Stomach smooth muscle (tissue), 2 donors: ENCODE data around the gene ICAM4.

Source experiments
- H3K27ac ChIP-seq: one replicate; pipeline ENCODE4 v1.7.0; 2013; ENCODE audit warnings: mild to moderate bottlenecking, low read length, inconsistent platforms
- H3K27me3 ChIP-seq, 2 donors: one replicate each; pipeline ENCODE4 v1.7.0; 2013; ENCODE audit warnings: low read length in 2 of 2; ENCODE audit not compliant: insufficient read depth in 2 of 2, control insufficient read depth in 1 of 2
- H3K36me3 ChIP-seq, 2 donors: one replicate each; pipeline ENCODE4 v1.7.0; 2013; ENCODE audit warnings: low read length in 2 of 2; ENCODE audit not compliant: control insufficient read depth in 2 of 2, insufficient read depth in 2 of 2
- H3K4me1 ChIP-seq: one replicate; pipeline ENCODE4 v1.7.0; 2013; ENCODE audit warnings: low read length; ENCODE audit not compliant: control insufficient read depth, insufficient read depth
- H3K4me3 ChIP-seq, 2 donors: one replicate each; pipeline ENCODE4 v1.7.0; 2013; ENCODE audit warnings: low read length in 2 of 2
- H3K9ac ChIP-seq, 2 donors: one replicate each; pipeline ENCODE4 v1.7.0; 2013; ENCODE audit warnings: low read length in 2 of 2, mild to moderate bottlenecking in 1 of 2
- H3K9me3 ChIP-seq, 2 donors: one replicate each; pipeline ENCODE4 v1.7.0; 2013; ENCODE audit warnings: low read length in 2 of 2; ENCODE audit not compliant: control insufficient read depth in 2 of 2
- donor health status: healthy.
- donor health status: Pancreatic carcinoma.

The ICAM4 gene

DNA sequence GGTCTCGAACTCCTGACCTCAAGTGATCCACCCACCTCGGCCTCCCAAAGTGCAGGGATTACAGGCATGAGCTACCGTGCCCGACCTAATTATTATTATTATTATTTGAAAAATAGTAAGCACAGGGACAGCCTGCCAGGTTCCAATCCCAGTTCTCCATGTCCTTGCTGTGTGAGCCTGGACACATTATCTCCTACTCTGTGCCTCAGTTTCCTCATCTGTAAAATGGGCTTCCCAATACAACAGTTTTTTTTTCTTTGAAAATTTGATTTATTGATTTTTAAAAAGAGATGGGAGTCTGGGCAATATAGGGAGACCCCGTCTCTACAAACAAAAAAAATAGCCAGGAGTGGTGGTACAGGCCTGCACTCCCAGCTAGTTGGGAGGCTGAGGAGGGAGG lies 19.6 kb downstream of the ICAM4 start:
- Histone ChIP-seq H3K27me3 (peaks cover 0 to 3% of the 10 kb centered on the region in 2 donors), H3K4me1 (peaks cover 2% of the 10 kb centered on the region), H3K36me3 (peaks cover 3 to 4% of the 10 kb centered on the region in 2 donors), H3K9me3 (no peaks in the 10 kb centered on the region), H3K9ac (no peak overlapping the region), H3K27ac (no peak overlapping the region), H3K4me3 (no peak overlapping the region)

DNA sequence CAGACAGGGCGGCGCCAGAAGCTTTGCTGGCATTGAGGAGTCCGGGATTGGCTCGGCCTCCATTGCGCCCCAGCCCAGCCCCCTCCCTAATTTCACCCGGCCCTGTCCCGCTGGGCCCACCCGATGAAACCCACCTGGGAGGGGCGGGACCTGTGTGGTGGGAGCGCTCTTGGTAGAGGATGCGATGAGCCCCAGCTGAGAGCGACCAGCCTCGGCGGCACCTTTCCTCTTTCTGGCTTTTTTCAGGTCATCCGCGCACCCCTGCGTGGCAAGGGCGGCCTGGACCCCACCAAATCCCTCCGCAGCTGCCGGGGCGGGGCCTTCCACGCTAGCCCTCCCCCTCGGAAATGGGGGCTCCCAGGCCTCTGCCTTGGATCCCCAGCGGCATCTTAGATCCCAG lies 22.7 kb downstream of the ICAM4 start, which contains the start of gene ZGLP1:
TSS of gene ZGLP1 (minus strand) at position 393 of the 400 bp plus-strand sequence.
- H3K9ac ChIP-seq = no peak within 1 kb of the TSS
- H3K36me3 ChIP-seq = peaks cover 3 to 6% of the 10 kb centered on the region in 2 donors
- no peak within 1 kb of the TSS for H3K27ac ChIP-seq
- H3K4me1 ChIP-seq = peaks cover 2% of the 10 kb centered on the region
- no peak within 1 kb of the TSS for H3K4me3 ChIP-seq
- H3K9me3 ChIP-seq = no peaks in the 10 kb centered on the region
- no peaks in the 10 kb centered on the region for H3K27me3 ChIP-seq

DNA sequence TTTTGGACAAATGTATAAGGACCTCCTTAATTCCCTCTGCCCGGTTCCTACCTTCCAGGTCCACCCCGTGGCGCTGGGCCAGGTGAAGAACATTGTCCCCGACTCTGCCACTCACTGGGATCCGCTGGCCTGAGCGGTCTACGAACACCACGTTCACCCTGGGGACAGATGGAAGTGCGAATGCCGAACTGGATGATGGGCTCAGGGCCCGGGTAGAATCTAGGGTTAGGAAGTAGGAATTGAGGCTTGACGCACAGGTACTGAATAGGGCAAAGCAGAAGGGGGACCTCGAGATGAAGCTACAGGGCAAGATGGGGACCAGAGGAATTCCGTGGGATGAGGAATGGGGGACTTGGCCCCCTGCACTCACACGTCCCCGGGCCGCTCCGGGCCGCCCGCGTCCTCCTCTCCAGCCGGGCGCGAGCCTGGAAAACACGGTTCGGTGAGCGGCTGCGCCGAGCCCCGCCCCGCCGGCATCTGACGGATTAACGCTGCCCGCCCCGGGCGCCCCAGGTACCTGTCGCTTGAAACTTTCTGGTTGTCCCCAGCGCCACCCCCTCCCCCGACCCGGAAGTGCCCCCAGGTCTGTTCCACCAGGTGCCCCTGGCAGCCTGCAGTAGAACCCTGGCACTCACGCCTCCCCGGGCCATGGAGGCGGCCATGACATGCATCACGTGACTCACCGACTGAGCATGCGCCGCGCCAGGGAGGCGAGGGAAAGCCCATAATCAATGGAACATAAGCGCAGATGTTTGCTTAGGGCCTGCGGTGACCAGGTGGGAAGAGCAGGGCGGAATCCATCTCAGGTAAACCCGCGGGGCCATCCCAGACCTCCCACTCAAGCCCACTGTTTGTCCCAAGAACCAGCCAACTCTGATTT lies 28.8 kb downstream of the ICAM4 start, which contains the start of gene FDX2:
TSS of gene FDX2 (minus strand) at position 681 of the 880 bp plus-strand sequence. CDS start at position 662, 19 bp downstream.
- Histone ChIP-seq H3K9ac (peak within 1 kb of the TSS; percentile 79), H3K9me3 (no peaks in the 10 kb centered on the region), H3K4me1 (peaks cover 12% of the 10 kb centered on the region), H3K36me3 (peaks cover 16 to 26% of the 10 kb centered on the region in 2 donors), H3K4me3 (peak within 1 kb of the TSS; percentile 85 to 91), H3K27me3 (no peaks in the 10 kb centered on the region), H3K27ac (no peak within 1 kb of the TSS)

GRCh38 chr19:10316229-10317044 lies 29.7 kb downstream of the ICAM4 start:
- no peaks in the 10 kb centered on the region for H3K27me3 ChIP-seq
- H3K27ac ChIP-seq = no peak overlapping the region
- peak overlapping the region in 1 of 2 donors; percentile 79 for H3K9ac ChIP-seq
- peaks cover 12% of the 10 kb centered on the region for H3K4me1 ChIP-seq
- no peaks in the 10 kb centered on the region for H3K9me3 ChIP-seq
- H3K4me3 ChIP-seq = peak overlapping the region; percentile 85 to 91
- peaks cover 16 to 31% of the 10 kb centered on the region in 2 donors for H3K36me3 ChIP-seq

- Histone ChIP-seq H3K27me3 (no peaks in the 10 kb centered on the region), H3K4me3 (no peak overlapping the region), H3K27ac (no peak overlapping the region), H3K9ac (no peak overlapping the region), H3K9me3 (no peaks in the 10 kb centered on the region), H3K36me3 (peaks cover 23 to 38% of the 10 kb centered on the region in 2 donors), H3K4me1 (peaks cover 12% of the 10 kb centered on the region)
Observed at GRCh38 chr19:10317045-10317856, 30.5 kb downstream of the ICAM4 start.

- Histone ChIP-seq H3K4me3 (no peak overlapping the region), H3K27ac (no peak overlapping the region), H3K9me3 (no peaks in the 10 kb centered on the region), H3K9ac (no peak overlapping the region), H3K4me1 (peaks cover 12% of the 10 kb centered on the region), H3K27me3 (no peaks in the 10 kb centered on the region), H3K36me3 (peaks cover 24 to 43% of the 10 kb centered on the region in 2 donors)
Observed at GRCh38 chr19:10317857-10318462, 31.2 kb downstream of the ICAM4 start.

- no peaks in the 10 kb centered on the region for H3K27me3 ChIP-seq
- peaks cover 27 to 45% of the 10 kb centered on the region in 2 donors for H3K36me3 ChIP-seq
Observed at GRCh38 chr19:10318807-10319682, 32.3 kb downstream of the ICAM4 start.

DNA sequence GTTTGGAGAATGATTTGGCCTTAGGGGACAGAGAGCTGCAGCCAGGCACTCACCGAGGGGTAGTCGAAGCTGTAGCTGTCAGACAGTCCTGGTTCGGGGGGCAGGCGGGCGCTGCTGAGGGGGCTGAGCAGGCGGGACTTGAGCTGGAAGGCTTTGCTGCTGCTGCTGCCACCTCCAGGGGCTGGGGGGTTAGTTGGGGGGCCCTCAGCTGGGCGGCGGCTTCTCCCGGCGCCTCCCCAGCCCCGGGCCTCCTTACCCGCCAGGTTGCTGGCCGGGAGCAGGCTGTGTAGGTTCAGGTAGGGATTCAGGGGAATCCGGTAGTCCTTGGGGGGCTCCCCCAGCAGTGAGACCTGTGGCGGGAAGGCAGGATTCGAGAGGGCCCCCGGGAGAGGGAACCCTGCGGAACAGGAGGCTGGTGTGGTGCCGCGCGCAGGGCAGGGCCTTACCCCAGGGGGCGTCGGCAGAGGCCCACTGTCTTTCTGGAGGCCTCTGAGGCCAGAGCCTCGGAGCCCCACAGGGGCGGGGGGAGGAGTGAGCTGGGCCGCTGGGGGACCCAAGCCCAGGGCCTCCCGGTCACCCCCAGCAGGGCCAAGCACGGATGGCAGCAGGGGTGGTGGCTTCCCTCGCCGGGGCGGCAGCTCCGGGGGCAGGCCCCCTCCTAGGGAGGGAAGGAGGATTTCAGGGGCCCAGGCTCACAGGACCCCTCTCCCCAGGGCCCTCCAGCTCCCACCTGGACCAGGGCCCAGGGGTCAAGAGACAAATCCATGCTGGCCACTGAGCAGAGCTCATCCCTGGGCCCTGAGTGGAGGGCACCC lies 34.1 kb downstream of the ICAM4 start:
- Histone ChIP-seq H3K9me3 (no peaks in the 10 kb centered on the region), H3K27me3 (no peaks in the 10 kb centered on the region), H3K36me3 (peaks cover 34 to 48% of the 10 kb centered on the region in 2 donors), H3K4me1 (peaks cover 6% of the 10 kb centered on the region), H3K9ac (no peak overlapping the region), H3K4me3 (no peak overlapping the region), H3K27ac (no peak overlapping the region)

More at GRCh38 chr19:10318807-10319682, 32.3 kb downstream of the ICAM4 start:
- peaks cover 12% of the 10 kb centered on the region for H3K4me1 ChIP-seq
- H3K9ac ChIP-seq = no peak overlapping the region
- no peaks in the 10 kb centered on the region for H3K9me3 ChIP-seq
- no peak overlapping the region for H3K4me3 ChIP-seq
- H3K27ac ChIP-seq = no peak overlapping the region

- H3K27ac ChIP-seq = no peak overlapping the region
- H3K36me3 ChIP-seq = peaks cover 37 to 50% of the 10 kb centered on the region in 2 donors
- no peaks in the 10 kb centered on the region for H3K27me3 ChIP-seq
- H3K4me3 ChIP-seq = no peak overlapping the region
- no peaks in the 10 kb centered on the region for H3K9me3 ChIP-seq
- no peak overlapping the region for H3K9ac ChIP-seq
- H3K4me1 ChIP-seq = no peaks in the 10 kb centered on the region
Observed at GRCh38 chr19:10321417-10321797, 34.7 kb downstream of the ICAM4 start.
